ENCODE measurements around the gene COP1.

The COP1 gene

GRCh38 chr1:176118985-176119384, 88.1 kb downstream of the COP1 start:
- TF ChIP-seq CTCF (conservative IDR thresholded peaks at IDR 0.05; ENCODE audit: low read depth) = no peak
- DNase-seq (ENCODE audit: low spot score) = no peak
- POLR2A ChIA-PET (ENCODE audit: low non-redundant PET) = no interaction called here
- H3K27ac ChIP-seq = no peak overlapping the region
- CTCF ChIA-PET = no interaction called here

GRCh38 chr1:176111835-176112234, 95.3 kb downstream of the COP1 start:
- POLR2A ChIA-PET (ENCODE audit: low non-redundant PET) = interaction anchor here (0.6 kb wide), 1 partner anchor 1089 kb away, joined by 7 read pairs; no protein-coding TSS in a partner anchor
- DNase-seq (ENCODE audit: low spot score) = peak; percentile 40
- TF ChIP-seq CTCF (conservative IDR thresholded peaks at IDR 0.05; ENCODE audit: low read depth) = no peak
- CTCF ChIA-PET = no interaction called here
- H3K27ac ChIP-seq = no peak overlapping the region

GRCh38 chr1:176110203-176110602, 96.9 kb downstream of the COP1 start:
- DNase-seq (ENCODE audit: low spot score) = no peak
- TF ChIP-seq CTCF (conservative IDR thresholded peaks at IDR 0.05; ENCODE audit: low read depth) = no peak
- ChIA-PET POLR2A (ENCODE audit: low non-redundant PET) (no interaction called here), CTCF (no interaction called here)
- H3K27ac ChIP-seq = no peak overlapping the region

GRCh38 chr1:176102768-176103350, 104.2 kb downstream of the COP1 start:
- TF ChIP-seq CTCF (conservative IDR thresholded peaks at IDR 0.05; ENCODE audit: low read depth) = no peak
- ChIA-PET CTCF (no interaction called here), POLR2A (ENCODE audit: low non-redundant PET) (no interaction called here)
- no peak for DNase-seq (ENCODE audit: low spot score)
- H3K27ac ChIP-seq = no peak overlapping the region

- POLR2A ChIA-PET (ENCODE audit: low non-redundant PET) = no interaction called here
These were observed 105.0 kb downstream of the COP1 start for GRCh38 chr1:176101951-176102642.

GRCh38 chr1:176098560-176098959, 108.5 kb downstream of the COP1 start:
- H3K27ac ChIP-seq = no peak overlapping the region
- no peak for TF ChIP-seq CTCF (conservative IDR thresholded peaks at IDR 0.05; ENCODE audit: low read depth)
- POLR2A ChIA-PET (ENCODE audit: low non-redundant PET) = no interaction called here
- DNase-seq (ENCODE audit: low spot score) = no peak
- CTCF ChIA-PET = interaction anchor here (0.6 kb wide), 1 partner anchor 56 kb away, joined by 6 read pairs; no protein-coding TSS in a partner anchor

More at GRCh38 chr1:176101951-176102642, 105.0 kb downstream of the COP1 start:
- TF ChIP-seq CTCF (conservative IDR thresholded peaks at IDR 0.05; ENCODE audit: low read depth) = no peak
- CTCF ChIA-PET = no interaction called here
- no peak for DNase-seq (ENCODE audit: low spot score)
- no peak overlapping the region for H3K27ac ChIP-seq

Measured in RWPE1 (cell line).